GM21619 (cell line): Measurements from ENCODE around the gene EHBP1L1.

ENCODE experiments used
- ATAC-seq: cut with Tn5 transposase; IDR thresholded peaks from one replicate; pipeline ENCODE4 v1.9.1; 2021; ENCODE audit not compliant: unreplicated experiment

EHBP1L1 gene

DNA sequence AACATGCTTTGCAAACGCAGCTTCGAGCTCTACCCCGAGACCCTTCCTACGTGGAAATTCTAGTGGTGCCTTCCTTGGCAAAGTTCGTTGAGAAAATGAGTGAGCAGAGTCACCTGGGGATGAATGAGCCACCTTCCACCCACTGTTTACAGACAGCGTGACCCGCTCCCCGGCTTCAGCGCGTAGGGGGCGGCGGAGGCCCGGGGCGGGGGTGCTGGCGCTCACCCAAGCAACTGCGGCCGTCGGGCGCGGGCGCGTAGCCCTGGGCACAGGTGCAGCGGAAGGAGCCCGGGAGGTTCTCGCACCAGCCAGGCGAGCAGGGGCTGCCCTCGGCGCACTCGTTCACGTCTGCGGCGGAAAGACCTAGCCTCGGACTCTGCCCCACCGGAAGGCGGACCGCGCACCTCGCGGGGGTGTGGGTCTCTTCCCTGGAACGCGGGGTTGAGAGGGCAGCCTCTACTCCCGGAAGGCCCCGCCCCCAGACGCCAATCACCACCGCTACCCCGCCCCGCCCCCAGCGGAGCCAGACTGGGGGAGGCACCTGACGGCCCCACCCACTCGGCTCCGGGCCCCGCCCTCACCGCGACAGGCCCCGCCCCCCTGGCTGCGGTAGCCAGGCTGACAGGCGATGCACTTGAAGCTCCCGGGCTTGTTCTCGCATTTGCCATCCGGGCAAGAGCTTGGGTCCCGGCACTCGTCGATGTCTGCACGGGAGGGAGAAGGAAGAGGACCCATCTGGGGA lies 29.5 kb upstream of the EHBP1L1 start:
- peak; percentile 70 for ATAC-seq

DNA sequence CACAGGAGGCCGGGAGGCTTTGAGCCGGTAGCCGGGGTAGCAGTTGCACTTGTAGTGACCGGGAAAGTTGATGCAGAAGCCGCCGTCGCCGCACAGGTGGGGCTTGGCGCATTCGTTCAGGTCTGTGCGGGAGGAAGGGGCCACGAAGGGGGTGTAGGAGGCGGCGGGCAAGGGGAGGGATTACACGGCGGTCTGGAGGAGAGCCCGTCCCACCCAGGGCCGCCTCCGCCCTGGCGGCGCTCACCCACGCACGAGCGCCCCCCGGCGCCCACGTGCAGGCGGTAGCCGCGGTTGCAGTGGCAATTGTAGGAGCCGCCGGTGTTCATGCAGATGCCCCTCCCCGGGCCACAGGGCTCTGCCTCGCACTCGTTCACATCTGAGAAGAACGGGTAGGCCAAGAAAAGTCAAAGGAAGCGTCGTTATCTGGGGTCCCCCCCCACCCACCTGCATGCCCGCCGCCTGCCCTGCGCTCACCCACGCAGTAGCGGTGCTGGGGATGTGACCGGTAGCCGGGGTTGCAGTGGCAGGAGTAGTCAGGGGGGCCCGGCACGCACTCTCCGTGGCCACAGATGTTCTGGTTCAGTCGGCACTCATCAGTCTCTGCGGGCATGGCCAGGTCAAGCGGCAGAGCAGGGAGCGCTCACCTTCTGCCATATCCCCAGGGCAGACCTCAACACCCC lies 28.3 kb upstream of the EHBP1L1 start:
- ATAC-seq: no peak

- ATAC-seq: no peak
These were observed 27.5 kb upstream of the EHBP1L1 start for GRCh38 chr11:65548395-65548794.

GRCh38 chr11:65549096-65549495 lies 26.8 kb upstream of the EHBP1L1 start:
- ATAC-seq: no peak

GRCh38 chr11:65551572-65552387 lies 24.1 kb upstream of the EHBP1L1 start:
- peak; percentile 60 for ATAC-seq

DNA sequence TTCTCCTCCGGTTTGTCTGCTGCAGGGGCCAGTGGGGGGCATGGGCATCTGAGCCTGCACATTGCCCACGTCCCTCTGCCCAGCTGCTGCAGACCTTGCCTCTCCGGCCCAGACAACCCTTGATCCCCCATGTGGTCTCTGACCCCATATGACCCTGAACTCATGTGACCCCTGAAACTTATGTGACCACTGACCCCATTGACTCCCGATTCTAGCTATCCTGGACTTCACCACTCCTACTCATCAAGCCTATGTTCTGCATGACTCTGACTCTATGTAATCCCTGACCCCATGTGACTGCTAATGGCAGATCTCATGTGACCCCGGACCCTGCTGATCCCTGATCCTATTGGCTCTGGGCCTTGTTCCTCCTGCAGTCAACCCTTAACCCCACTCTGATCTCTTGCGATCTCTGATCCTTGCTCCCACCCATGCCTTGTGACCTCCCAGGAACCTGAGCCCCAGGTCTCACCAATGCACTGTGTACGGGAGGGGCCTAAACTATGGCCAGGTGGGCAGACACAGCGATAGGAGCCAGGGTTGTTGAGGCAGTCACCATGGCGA lies 23.4 kb upstream of the EHBP1L1 start:
- no peak for ATAC-seq

DNA sequence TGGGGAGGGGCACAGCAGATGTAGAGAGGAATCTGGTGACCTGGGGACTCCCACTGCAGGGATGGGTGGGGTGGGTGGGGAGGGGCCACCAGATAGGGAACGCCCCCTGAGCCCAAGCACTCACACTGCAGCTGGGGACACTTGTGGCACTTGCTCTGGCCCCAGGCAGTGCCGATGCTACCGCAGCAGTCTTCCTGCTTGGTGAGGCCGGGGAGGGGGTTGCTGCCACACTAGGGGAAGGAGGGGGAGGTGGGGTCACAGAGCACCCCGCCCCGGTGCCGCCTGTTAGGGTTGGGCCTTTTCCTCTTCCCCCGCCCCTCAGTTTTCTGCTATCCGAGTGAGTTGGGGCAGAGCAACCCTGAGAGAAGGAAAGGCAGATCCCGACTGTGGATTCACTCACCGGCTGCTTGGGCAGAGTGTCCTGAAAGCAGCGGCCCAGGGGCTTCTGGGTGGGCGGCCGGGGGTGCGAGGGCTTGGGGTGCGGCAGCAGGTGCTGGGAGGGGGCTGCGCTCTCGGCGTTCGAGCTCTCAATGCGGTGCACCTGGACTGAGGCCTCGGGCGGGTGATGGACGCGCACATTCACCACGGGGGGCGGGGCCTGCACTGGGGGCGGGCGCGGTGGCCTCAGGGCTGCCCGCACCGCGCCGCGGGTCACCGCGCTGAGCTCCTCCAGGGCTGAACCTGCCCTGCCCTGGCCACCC lies 22.4 kb upstream of the EHBP1L1 start:
- no peak for ATAC-seq

GRCh38 chr11:65554057-65554818 lies 21.6 kb upstream of the EHBP1L1 start:
- ATAC-seq: no peak

DNA sequence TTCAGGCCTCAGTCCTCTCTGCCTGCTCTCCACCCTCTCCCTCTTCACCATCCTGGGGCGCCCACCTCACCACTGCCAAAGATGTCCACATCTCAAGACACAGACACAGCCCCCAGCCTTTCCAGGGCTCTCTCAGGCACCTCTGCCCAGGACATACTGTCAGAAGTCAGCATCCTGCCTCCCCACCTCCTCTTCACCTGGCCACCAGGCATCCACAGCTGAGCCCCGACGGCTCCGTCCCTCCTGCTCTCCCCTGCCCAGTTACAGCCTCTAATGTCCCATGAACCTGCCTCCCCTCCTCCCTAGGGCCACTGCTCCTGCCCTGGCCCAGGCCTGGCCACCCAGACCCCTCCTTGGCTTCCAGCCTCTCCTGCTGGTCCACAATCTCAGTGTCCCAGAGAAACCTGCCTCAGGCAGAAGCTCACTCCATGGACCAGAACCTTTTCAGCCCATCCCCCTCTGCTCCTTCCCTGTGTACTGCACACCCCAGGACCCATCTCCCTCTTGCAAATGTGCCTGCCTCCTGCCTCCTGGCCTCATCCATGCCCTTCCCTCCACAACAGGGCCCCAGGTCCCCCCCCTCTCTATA lies 20.9 kb upstream of the EHBP1L1 start:
- no peak for ATAC-seq

GRCh38 chr11:65555693-65556231 lies 20.1 kb upstream of the EHBP1L1 start:
- ATAC-seq: no peak

DNA sequence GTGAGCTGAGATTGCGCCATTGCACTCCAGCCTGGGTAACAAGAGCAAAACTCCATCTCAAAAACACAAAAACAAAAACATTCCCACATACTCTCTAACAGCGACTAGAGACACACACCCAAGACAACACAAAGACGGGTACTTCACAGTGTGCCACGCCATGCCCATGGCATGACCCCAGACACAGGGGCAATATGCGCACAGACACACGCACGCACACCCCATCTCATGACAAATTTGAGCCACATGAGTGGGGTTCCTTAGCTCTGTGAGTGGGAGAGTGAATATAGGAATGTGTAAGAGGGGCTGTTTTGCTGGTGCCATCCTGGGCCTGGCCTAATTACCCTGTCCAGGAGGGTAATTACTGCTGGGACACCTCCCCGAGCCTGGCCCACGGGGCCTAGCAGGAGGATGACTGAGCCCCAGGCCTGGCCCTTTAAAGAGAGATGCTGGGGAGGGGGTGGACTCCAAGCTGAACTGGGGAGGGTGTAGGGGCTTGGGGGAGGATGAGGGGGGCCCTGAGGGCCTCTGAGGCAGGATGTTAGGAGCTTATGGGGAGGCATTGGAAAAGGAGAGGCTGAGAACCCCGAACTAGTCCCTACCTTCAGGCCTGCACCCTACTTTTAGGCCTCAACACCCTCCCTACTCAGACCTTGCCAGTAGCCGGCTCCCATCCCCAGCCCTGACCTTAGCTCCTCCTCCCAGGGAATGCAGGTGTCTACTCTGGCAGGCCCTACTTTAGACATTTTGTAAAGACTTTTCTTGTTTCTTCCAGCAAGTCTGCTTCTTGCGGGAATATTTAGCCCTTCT lies 19.2 kb upstream of the EHBP1L1 start:
- ATAC-seq: no peak

GRCh38 chr11:65557280-65558001 lies 18.4 kb upstream of the EHBP1L1 start:
- ATAC-seq: no peak

DNA sequence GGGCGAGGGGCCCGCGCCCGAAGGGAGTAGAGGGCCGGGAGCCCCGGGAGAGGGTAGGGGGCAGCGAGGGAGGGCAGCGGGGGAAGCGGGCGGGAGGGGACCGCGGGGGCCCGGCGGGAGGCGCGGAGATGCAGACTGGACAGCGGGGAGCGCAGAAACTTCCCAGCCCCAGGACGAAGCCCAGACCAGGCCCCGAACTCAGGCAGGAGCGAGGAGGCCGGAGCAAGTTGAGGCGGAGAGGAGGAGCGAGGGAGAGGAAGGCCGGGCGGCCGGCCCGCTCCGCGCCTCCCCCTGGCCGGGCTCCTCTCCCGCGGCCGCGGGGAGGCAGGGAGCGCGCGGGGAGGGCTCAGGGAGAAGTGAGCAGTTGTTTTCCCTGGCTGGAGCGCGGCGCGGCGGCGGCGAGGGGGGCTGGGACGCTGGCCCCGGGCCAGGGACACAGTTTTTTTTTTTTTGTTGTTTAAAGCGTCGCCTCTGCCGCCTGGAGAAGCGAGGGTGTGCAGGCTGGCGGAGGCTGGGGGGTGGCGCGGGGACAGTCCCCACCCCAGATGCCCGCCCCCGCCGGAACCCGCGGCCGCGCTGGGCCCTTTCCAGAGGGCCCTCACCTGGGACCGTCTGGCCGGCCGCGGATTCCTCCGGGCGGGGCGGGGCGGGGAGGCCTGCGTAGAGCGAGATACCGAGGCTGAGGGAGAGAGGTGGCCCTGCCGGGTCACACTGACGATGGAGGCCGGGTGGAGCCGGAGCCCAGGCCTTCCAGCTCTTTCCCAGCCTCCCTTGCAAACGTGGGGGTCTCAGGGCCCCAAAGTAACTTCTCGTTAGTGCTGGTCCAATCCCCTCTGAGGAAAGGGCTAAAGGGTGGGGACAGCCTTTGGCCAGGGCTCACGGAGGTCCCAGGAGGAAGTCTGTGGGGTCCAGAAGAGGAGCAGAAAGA lies 17.6 kb upstream of the EHBP1L1 start, which contains the start of gene LTBP3:
TSS of gene LTBP3 (minus strand) at position 358 of the 928 bp plus-strand sequence. CDS start 400 bp downstream, outside the sequence.
- no peak for ATAC-seq

- no peak for ATAC-seq
These were observed 16.8 kb upstream of the EHBP1L1 start for GRCh38 chr11:65558930-65559509.

GRCh38 chr11:65559535-65559934 lies 16.3 kb upstream of the EHBP1L1 start:
- ATAC-seq: no peak

GRCh38 chr11:65559951-65560537 lies 15.8 kb upstream of the EHBP1L1 start:
- ATAC-seq: no peak
